Melanocyte of skin (primary cell): Measurements from ENCODE around the gene STMN3. TPM values are rescaled to one million over a fixed set of nuclear protein-coding genes. Genes with fewer than 3 reads are reported as not detected.

Experiments used
- small RNA-seq, 2 donors: library from RNA; depleted of rRNA; stranded (forward); fragments of <200 nt; gene quantifications; one replicate each; pipeline ENCODE3, GENCODE V24; 2012
- total RNA-seq, 2 donors: library from RNA; depleted of rRNA; stranded (reverse); fragments of >200 nt; gene quantifications; 2 replicates each; pipeline ENCODE4 v1.2.3, GENCODE V29; 2012

STMN3 gene
- 10 to 100 TPM in 1 of 2 donors, 1 to 10 TPM in 1; 8.6 to 19.0 TPM for total RNA-seq

DNA sequence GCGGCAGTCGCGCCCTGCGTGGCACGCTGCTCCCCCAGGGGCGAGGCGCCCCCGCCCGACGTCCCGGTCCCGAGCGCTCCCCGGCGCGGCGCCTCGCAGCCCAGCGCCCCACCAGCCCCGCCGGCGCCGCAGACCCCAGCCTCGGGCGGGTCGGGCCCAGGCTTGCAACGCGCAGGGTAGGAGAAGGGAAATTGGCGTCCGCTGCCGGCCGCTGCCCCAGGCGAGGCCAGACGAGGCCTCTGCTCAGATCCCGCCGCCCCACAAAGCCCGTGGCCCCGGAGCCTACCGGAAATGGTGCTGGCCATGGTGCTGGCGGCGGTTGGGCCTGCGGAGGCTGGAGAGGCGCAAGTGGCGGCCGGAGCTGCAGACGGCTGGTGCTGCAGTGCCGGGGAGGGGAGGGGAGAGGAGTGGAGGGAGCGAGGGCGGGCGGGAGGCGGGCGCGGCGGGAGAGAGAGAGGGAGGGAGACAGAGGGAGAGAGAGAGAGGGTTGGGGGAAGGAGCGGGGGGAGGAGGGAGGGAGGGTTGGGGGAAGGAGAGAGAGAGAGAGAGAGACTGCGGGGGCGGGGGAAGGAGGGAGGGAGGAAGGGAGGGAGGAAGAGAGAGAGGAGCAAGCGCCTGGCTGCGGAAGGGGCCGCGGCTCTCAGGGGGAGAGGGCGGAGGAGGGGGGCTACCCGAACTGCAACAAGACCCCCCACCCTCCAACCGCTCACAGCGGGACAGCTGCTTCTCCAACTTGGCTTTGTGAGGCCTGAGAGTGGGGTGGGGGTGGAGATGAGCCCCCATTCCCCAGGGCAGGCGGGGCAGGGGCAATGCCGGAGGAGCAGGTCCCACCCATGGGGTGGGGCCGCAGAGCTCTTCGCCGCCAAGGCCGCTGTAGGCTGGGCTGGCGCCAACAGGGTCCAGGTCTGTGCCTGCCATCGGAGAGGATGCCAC lies at the start of gene STMN3:
Gene STMN3, minus strand, starts transcription at position 384 of the 933 bp plus-strand sequence. Its CDS starts 79 bp downstream, at position 305.

DNA sequence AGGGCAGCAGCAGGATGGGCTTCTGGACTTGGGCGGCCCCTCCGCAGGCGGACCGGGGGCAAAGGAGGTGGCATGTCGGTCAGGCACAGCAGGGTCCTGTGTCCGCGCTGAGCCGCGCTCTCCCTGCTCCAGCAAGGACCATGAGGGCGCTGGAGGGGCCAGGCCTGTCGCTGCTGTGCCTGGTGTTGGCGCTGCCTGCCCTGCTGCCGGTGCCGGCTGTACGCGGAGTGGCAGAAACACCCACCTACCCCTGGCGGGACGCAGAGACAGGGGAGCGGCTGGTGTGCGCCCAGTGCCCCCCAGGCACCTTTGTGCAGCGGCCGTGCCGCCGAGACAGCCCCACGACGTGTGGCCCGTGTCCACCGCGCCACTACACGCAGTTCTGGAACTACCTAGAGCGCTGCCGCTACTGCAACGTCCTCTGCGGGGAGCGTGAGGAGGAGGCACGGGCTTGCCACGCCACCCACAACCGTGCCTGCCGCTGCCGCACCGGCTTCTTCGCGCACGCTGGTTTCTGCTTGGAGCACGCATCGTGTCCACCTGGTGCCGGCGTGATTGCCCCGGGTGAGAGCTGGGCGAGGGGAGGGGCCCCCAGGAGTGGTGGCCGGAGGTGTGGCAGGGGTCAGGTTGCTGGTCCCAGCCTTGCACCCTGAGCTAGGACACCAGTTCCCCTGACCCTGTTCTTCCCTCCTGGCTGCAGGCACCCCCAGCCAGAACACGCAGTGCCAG lies 43.6 kb upstream of the STMN3 start, which contains the start of gene TNFRSF6B:
Gene TNFRSF6B, plus strand, starts transcription at position 25 of the 729 bp plus-strand sequence. Its CDS starts 116 bp downstream, at position 141.

DNA sequence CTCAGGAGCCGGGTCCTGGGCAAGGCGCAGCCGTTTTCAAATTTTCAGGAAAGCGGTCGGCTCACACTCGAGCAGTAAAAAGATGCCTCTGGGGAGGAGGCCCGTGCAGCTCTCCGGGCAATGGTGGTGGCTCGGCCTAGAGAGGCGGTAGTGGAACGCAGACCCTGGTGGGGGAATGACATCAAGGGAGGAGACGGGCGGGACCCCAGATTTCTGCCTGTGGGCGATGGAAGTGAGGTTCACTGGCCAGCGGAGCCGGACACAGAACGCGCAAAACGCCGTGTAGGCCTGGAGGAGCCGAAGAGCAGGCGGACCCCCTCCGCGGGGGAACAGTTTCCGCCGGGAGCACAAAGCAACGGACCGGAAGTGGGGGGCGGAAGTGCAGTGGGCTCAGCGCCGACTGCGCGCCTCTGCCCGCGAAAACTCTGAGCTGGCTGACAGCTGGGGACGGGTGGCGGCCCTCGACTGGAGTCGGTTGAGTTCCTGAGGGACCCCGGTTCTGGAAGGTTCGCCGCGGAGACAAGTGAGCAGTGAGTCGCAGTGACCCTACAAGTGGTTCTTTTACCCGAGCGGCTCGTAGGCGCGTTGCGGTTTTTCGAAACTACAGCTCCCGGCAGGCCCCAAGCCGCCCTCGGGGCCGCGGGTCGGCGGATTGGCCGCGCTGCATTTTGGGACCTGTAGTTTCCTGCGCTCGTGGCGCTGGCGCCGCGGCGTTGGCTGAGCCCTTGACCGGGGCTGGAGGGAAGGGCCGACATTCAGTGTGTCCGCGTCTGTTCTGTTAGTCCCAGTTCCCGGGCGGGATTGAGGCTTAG lies 4.9 kb upstream of the STMN3 start, which contains the start of gene RTEL1:
Gene RTEL1, plus strand, starts transcription at position 376 of the 812 bp plus-strand sequence. CDS start 1,091 bp downstream, outside the sequence.

DNA sequence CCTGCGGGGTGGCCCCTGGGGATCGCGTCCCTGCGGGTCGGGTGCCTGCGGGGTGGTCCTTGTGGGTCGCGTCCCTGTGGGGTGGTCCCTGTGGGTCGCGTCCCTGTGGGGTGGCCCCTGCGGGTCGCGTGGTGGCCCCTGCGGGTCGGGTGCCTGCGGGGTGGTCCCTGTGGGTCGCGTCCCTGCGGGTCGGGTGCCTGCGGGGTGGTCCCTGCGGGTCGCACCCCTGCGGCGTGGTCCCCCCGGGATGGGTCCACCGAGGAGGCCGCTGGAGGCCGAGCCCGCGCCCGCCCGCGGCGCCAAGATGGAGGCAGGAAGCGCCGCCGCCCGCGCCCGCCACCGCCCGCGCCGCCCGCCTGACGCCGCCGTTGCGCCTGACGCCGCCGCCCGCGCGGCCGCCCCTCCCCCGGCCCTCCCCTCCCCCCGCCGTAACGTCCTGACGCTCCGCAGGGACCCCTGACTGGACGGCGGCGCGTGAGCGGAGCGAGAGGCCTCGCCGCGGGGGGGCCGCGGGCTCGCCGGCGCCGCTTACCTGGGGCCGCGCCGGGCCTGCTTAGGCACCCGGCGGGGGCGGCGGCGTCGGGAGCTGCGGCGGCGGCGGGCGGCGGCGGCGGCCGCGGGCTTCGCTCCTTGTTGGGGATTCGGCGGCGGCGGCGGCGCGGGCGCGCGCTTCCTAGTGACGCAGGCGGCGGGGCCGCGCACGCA lies 26.6 kb downstream of the STMN3 start, which contains the start of gene GMEB2:
Gene GMEB2, minus strand, starts transcription at position 678 of the 705 bp plus-strand sequence. CDS start 7,704 bp downstream, outside the sequence.

Small RNA genes lying within 50 kb of the gene (small RNA-seq; reads per million reads assigned to genes)
- gene TNFRSF6B, result 0 reads per million in 2 donors

Other genes starting within 250 kb of the STMN3 start
- not detected for gene KCNQ2, start 180.8 kb downstream of the STMN3 start, total RNA-seq
- gene EEF1A2, start 154.3 kb downstream of the STMN3 start, total RNA-seq, result under 1 TPM in 1 of 2 donors, not detected in 1; 0.34 TPM
- gene PPDPF, start 132.7 kb downstream of the STMN3 start, total RNA-seq, result 10 to 100 TPM; 50.6 to 81.6 TPM
- gene PTK6, start 116.0 kb downstream of the STMN3 start, total RNA-seq, result under 1 TPM; 0.33 to 0.34 TPM
- not detected for gene SRMS, start 105.7 kb downstream of the STMN3 start, total RNA-seq
- under 1 TPM in 1 of 2 donors, not detected in 1; 0.33 TPM for gene FNDC11, start 99.3 kb downstream of the STMN3 start, total RNA-seq
- 100 to 1,000 TPM; 424 to 506 TPM for gene HELZ2, start 79.2 kb downstream of the STMN3 start, total RNA-seq
- 1 to 10 TPM; 5.3 to 6.9 TPM for gene GMEB2, start 26.3 kb downstream of the STMN3 start, total RNA-seq
- gene RTEL1, start 4.9 kb upstream of the STMN3 start, total RNA-seq, result 10 to 100 TPM; 10.7 to 15.0 TPM
- gene TNFRSF6B, start 43.2 kb upstream of the STMN3 start, total RNA-seq, result under 1 TPM; 0.67 to 0.69 TPM
- gene ARFRP1, start 54.6 kb upstream of the STMN3 start, total RNA-seq, result 10 to 100 TPM; 20.0 TPM
- 10 to 100 TPM; 14.8 to 16.0 TPM for gene ZGPAT, start 54.6 kb upstream of the STMN3 start, total RNA-seq
- gene LIME1, start 83.2 kb upstream of the STMN3 start, total RNA-seq, result 1 to 10 TPM; 1.4 to 1.7 TPM
- gene SLC2A4RG, start 86.4 kb upstream of the STMN3 start, total RNA-seq, result 1 to 10 TPM; 5.9 to 7.7 TPM
- gene ZBTB46, start 177.8 kb upstream of the STMN3 start, total RNA-seq, result under 1 TPM; under 0.01 to 1.00 TPM
- not detected for gene ABHD16B, start 208.1 kb upstream of the STMN3 start, total RNA-seq
- gene TPD52L2, start 211.8 kb upstream of the STMN3 start, total RNA-seq, result 10 to 100 TPM; 47.1 to 53.9 TPM
- 10 to 100 TPM; 34.4 to 39.6 TPM for gene DNAJC5, start 241.7 kb upstream of the STMN3 start, total RNA-seq